AG04450 (cell line): ENCODE results near the gene OR2D3. TPM values are rescaled to one million over a fixed set of nuclear protein-coding genes. Genes with fewer than 3 reads are reported as not detected.
"Not testable (repeated sequence)": the region's sequence is repeated elsewhere in the genome, so short reads cannot be mapped to it uniquely, and the experiment has no call there.

Experiments used
- CTCF ChIA-PET: fragments of 300-600, 350-600 bp; formaldehyde crosslinking; extraction: SDS; loops from one replicate; lab custom pipeline; 2022; ENCODE audit warnings: antibody characterized with exemption, inconsistent platforms; lab: Charles Lee
- POLR2A ChIA-PET: fragments of 350-600 bp; formaldehyde crosslinking; extraction: SDS; loops from one replicate; lab custom pipeline; 2021; ENCODE audit warnings: antibody characterized with exemption, inconsistent platforms; lab: Yijun Ruan, JAX
- DNase-seq: peaks from one replicate; pipeline ENCODE4 v3.0.0-alpha.2; 2011; ENCODE audit warnings: low read depth, low spot score
- H3K27ac ChIP-seq: one replicate; pipeline ENCODE4 v1.5.1; 2012; ENCODE audit warnings: low read depth, low read length, control low read depth
- H3K27me3 ChIP-seq: one replicate; pipeline ENCODE4 v1.6.0; 2012; ENCODE audit warnings: low read length; ENCODE audit not compliant: control insufficient read depth, insufficient read depth
- H3K4me3 ChIP-seq: 2 replicates; pipeline ENCODE4 v1.5.1; 2011; ENCODE audit warnings: mild to moderate bottlenecking, low read depth, low read length, control low read depth
- H3K9me3 ChIP-seq: 2 replicates; pipeline ENCODE4 v1.5.1; 2012; ENCODE audit warnings: low read length; ENCODE audit not compliant: control insufficient read depth, insufficient read depth
- polyA plus RNA-seq: library from polyadenylated mRNA; depleted of rRNA; stranded (reverse); fragments of >200 nt; gene quantifications from 2 replicates; pipeline ENCODE4 v1.2.3, GENCODE V29; 2011
- TF ChIP-seq, protein P1 (sequence below): IDR thresholded peaks from 2 replicates; pipeline ENCODE4 v1.5.1; 2011; ENCODE audit warnings: low read depth, low read length, control low read depth, inconsistent platforms

OR2D3 gene
- polyA plus RNA-seq, 1 experiment, result not detected

DNA sequence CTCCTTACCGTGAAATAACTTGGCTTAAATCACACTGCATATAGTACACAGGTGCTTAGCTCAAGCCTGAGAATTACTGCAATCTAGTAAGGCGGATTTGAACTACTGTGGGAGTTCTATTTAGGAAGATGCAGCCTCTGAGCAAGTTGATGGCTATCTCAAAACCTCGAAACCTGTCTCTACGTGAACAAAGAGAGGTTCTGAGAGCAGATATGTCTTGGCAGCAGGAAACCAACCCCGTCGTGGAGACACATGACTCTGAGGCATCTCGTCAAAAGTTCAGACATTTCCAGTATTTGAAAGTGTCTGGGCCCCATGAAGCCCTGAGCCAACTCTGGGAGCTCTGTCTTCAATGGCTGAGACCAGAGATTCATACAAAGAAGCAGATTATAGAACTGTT, 11.3 kb downstream of the OR2D3 start:
- DNase-seq, result no peak
- ChIA-PET CTCF (no interaction called here), POLR2A (no interaction called here)
- TF ChIP-seq, protein P1, sequence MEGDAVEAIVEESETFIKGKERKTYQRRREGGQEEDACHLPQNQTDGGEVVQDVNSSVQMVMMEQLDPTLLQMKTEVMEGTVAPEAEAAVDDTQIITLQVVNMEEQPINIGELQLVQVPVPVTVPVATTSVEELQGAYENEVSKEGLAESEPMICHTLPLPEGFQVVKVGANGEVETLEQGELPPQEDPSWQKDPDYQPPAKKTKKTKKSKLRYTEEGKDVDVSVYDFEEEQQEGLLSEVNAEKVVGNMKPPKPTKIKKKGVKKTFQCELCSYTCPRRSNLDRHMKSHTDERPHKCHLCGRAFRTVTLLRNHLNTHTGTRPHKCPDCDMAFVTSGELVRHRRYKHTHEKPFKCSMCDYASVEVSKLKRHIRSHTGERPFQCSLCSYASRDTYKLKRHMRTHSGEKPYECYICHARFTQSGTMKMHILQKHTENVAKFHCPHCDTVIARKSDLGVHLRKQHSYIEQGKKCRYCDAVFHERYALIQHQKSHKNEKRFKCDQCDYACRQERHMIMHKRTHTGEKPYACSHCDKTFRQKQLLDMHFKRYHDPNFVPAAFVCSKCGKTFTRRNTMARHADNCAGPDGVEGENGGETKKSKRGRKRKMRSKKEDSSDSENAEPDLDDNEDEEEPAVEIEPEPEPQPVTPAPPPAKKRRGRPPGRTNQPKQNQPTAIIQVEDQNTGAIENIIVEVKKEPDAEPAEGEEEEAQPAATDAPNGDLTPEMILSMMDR, result no peak
- H3K4me3 ChIP-seq, result no peak overlapping the region
- H3K9me3 ChIP-seq, result no peaks in the 10 kb centered on the region
- no peaks in the 10 kb centered on the region for H3K27me3 ChIP-seq
- H3K27ac ChIP-seq, result no peak overlapping the region

DNA sequence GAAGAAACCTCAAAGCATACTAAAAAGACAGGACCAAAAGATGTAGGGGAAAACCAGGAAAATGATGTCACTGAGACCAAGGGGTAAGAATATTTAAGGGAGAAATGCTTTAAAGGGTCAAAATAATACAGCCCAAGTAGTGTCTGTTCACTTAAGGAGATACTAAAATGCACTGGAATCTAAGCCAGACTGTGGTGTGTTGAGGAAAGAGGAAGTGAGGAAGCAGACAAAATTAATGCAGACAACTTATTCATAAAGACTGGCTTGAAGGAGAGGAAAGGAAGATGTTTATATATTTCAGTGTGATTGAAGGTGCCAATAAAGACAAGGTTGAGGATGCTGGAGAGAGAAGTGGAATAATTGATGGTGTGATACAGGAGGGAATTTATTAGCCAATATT, 21.2 kb downstream of the OR2D3 start:
- TF ChIP-seq, protein P1, result no peak
- CTCF ChIA-PET, result no interaction called here
- Histone ChIP-seq H3K9me3 (no peaks in the 10 kb centered on the region), H3K27me3 (no peaks in the 10 kb centered on the region), H3K4me3 (no peak overlapping the region), H3K27ac (no peak overlapping the region)
- POLR2A ChIA-PET, result no interaction called here
- DNase-seq, result no peak

DNA sequence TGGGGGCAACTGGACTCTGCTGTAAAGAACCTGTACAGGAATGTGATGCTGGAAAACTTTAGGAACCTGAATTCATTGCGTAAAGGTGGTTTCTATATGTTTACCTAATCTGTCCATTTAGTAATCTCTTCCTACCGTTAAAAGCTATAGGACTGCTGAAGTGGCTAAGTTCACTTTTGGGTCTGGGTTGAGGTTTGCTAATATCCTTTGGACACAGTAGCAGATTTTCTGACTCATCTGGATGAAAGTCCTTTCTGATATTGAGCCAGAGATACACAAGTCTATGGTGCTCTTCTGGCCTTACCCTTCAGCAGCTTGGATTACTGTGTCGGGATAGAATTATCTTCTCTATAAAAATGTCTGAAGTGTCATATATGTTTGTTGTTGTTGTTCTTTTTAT, 22.3 kb downstream of the OR2D3 start:
- POLR2A ChIA-PET, result no interaction called here
- Histone ChIP-seq H3K4me3 (no peak overlapping the region), H3K9me3 (no peaks in the 10 kb centered on the region), H3K27ac (no peak overlapping the region), H3K27me3 (no peaks in the 10 kb centered on the region)
- CTCF ChIA-PET, result no interaction called here
- TF ChIP-seq, protein P1, result no peak
- no peak for DNase-seq

DNA sequence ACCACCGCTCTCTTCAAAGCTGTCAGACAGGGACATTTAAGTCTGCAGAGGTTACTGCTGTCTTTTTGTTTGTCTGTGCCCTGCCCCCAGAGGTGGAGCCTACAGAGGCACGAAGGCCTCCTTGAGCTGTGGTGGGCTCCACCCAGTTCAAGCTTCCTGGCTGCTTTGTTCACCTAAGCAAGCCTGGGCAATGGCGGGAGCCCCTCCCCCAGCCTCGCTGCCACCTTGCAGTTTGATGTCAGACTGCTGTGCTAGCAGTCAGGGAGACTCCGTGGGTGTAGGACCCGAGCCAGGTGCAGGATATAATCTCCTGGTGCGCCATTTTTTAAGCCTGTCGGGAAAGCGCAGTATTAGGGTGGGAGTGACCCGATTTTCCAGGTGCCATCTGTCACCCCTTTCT, 33.4 kb downstream of the OR2D3 start:
- H3K27ac ChIP-seq, CTCF ChIA-PET, POLR2A ChIA-PET, H3K27me3 ChIP-seq, H3K9me3 ChIP-seq, H3K4me3 ChIP-seq, DNase-seq: not testable (repeated sequence)

DNA sequence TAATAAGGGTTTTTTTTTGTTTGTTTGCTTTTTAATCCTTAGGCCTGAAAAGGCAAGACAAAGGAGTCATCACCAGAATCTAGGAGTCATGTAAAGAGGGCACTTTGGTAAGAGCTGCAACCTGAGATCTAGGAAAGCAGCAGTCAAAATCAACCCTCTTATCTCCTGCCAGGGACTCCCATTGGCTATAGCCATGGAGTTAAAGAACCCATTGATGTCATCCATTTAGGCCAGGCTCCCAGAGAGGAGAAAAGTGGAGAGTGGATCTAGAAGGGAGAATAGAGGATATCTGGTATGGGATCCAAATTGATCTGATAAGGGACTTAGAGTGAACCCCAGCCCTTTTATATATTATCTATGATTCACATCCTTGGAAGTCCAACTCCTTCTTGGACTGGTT, 41.3 kb downstream of the OR2D3 start:
- TF ChIP-seq, protein P1, result no peak
- ChIA-PET CTCF (no interaction called here), POLR2A (no interaction called here)
- Histone ChIP-seq H3K27ac (no peak overlapping the region), H3K4me3 (no peak overlapping the region), H3K27me3 (no peaks in the 10 kb centered on the region), H3K9me3 (no peaks in the 10 kb centered on the region)
- DNase-seq, result no peak

DNA sequence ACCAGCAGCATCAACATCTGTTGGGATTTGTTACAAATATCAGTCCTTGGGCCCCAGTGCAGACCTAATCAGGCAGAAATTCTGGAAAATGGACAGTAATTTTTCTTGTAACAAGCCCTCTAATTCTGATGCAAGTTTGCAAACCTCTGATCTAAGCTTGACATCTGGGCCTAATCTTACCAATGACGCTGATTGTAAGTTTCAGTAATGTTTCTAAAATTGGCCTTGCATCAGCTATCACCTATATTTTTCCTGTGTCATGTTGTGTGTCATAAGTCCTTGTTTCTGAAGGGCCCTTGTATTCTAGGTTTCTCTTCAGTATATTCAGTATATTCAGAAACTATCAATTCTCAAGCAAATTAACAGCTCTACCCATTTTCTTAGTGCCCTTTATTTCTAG, 41.9 kb downstream of the OR2D3 start:
- Histone ChIP-seq H3K27ac (no peak overlapping the region), H3K27me3 (no peaks in the 10 kb centered on the region), H3K9me3 (no peaks in the 10 kb centered on the region), H3K4me3 (no peak overlapping the region)
- DNase-seq, result no peak
- TF ChIP-seq, protein P1, result no peak
- POLR2A ChIA-PET, result no interaction called here
- CTCF ChIA-PET, result no interaction called here
